PC-3 (cell line): Measurements from ENCODE around the gene C5orf58. TPM values are rescaled to one million over a fixed set of nuclear protein-coding genes. Genes with fewer than 3 reads are reported as not detected.
A peak's percentile ranks its signal among the peaks of the same experiment; 100 is the strongest.

Experiments
- ATAC-seq: fragments of 200-7000 bp; cut with Tn5 transposase; 2 replicates; pipeline ENCODE4 v1.9.1; 2020; ENCODE audit warnings: mild to moderate bottlenecking, moderate library complexity
- BruUV-seq: library from RNA; stranded (reverse); fragments of 400-500 nt; replicated peaks from 2 replicates; lab custom pipeline; 2021; lab: Mats Ljungman, UMichigan
- CTCF ChIA-PET: fragments of 300-600 bp; sonication (Branson Sonifier 250); formaldehyde crosslinking; loops from one replicate; lab custom pipeline; 2022; ENCODE audit warnings: antibody characterized with exemption; lab: Charles Lee
- POLR2A ChIA-PET: fragments of 300-600 bp; sonication (Branson Sonifier 250); formaldehyde crosslinking; loops from one replicate; lab custom pipeline; 2022; ENCODE audit warnings: antibody characterized with exemption; ENCODE audit not compliant: unreplicated experiment; lab: Charles Lee
- DNase-seq: peaks from one replicate; pipeline ENCODE4 v3.0.0-alpha.2; 2015
- H2AFZ ChIP-seq: fragments of 300-600 bp; sonication (generic); 2 replicates; pipeline ENCODE4 v1.6.0; 2016; ENCODE audit warnings: antibody characterized with exemption, low read length
- H3F3A ChIP-seq: fragments of 300-600 bp; sonication (generic); one replicate; pipeline ENCODE4 v1.6.0; 2017; ENCODE audit warnings: antibody characterized with exemption, low read length, control low read depth, mild to moderate bottlenecking; ENCODE audit not compliant: unreplicated experiment
- H3K27ac ChIP-seq: fragments of 300-600 bp; sonication (generic); 2 replicates; pipeline ENCODE4 v1.5.1; 2016; ENCODE audit warnings: mild to moderate bottlenecking, low read length
- H3K27me3 ChIP-seq: fragments of 300-600 bp; sonication (generic); 2 replicates; pipeline ENCODE4 v1.6.1; 2016; ENCODE audit warnings: low read length, mixed read lengths
- H3K36me3 ChIP-seq: fragments of 300-600 bp; sonication (generic); 2 replicates; pipeline ENCODE4 v1.6.1; 2016; ENCODE audit warnings: low read depth, mixed run types, low read length, mixed read lengths
- H3K4me1 ChIP-seq: fragments of 300-600 bp; sonication (generic); 2 replicates; pipeline ENCODE4 v1.5.1; 2016; ENCODE audit warnings: low read length; ENCODE audit not compliant: insufficient read depth
- H3K4me2 ChIP-seq: fragments of 300-600 bp; sonication (generic); 2 replicates; pipeline ENCODE4 v1.6.0; 2016; ENCODE audit warnings: low read length
- H3K4me3 ChIP-seq: fragments of 300-600 bp; sonication (generic); 2 replicates; pipeline ENCODE4 v1.5.1; 2016; ENCODE audit warnings: mild to moderate bottlenecking, low read length, mixed read lengths
- H3K79me2 ChIP-seq: fragments of 300-600 bp; sonication (generic); 2 replicates; pipeline ENCODE4 v1.6.1; 2017; ENCODE audit warnings: low read length, mixed read lengths
- H3K9ac ChIP-seq: fragments of 300-600 bp; sonication (generic); 2 replicates; pipeline ENCODE4 v1.6.0; 2016; ENCODE audit warnings: mild to moderate bottlenecking, low read length
- H3K9me2 ChIP-seq: fragments of 300-600 bp; sonication (generic); replicated peaks from 2 replicates; pipeline ENCODE4 v1.6.1; 2016; ENCODE audit warnings: mixed run types, low read length, mixed read lengths
- H3K9me3 ChIP-seq: fragments of 300-600 bp; sonication (generic); 2 replicates; pipeline ENCODE4 v1.6.1; 2016; ENCODE audit warnings: low read length, mixed read lengths
- H4K20me1 ChIP-seq: fragments of 300-600 bp; sonication (generic); 2 replicates; pipeline ENCODE4 v1.6.1; 2016; ENCODE audit warnings: low read length, mixed read lengths
- EZH2 ChIP-seq: fragments of 300-600 bp; sonication (generic); IDR thresholded peaks from one replicate; pipeline ENCODE4 v1.6.1; 2017; ENCODE audit warnings: antibody characterized with exemption, mild to moderate bottlenecking, low read length; ENCODE audit not compliant: unreplicated experiment
- EZH2phosphoT487 ChIP-seq: fragments of 300-600 bp; sonication (generic); IDR thresholded peaks from 2 replicates; pipeline ENCODE4 v1.6.1; 2018; ENCODE audit warnings: mild to moderate bottlenecking, antibody characterized with exemption, low read length, borderline replicate concordance
- intact Hi-C: fragments of 100-400 bp; cut with micrococcal nuclease; formaldehyde crosslinking; loops from 2 replicates; pipeline ENCODE4 v1.9.0; 2023
- total RNA-seq: library from RNA; depleted of rRNA; stranded (reverse); fragments of >200 nt; gene quantifications from 2 replicates; pipeline ENCODE4 v1.2.3, GENCODE V29; 2014
- TF ChIP-seq, protein P1 (sequence below): fragments of 300-600 bp; sonication (generic); conservative IDR thresholded peaks from 2 replicates; pipeline ENCODE4 v1.5.1; 2017; ENCODE audit warnings: antibody characterized with exemption, low read depth, mild to moderate bottlenecking, low read length

The C5orf58 gene
- total RNA-seq, 1 experiment from 2014 or later, result not detected

DNA sequence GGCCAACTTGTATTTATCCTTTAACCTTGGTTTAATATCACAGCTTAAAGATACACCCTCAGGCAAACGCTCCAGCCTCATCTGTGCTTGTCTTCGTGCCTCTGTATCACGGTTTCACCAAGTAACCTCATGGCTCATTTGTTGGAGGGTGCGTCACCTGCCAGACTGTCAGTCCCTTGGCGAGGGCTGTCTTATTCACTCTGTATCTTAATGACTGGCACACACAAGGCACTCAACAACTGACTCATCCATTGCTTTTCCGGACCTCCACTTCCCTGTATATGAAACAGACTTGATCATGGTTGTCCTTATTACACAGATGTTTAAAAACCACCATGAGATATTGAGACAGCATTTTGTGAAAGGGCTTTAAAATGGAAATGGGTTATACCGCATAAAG is 36.8 kb downstream of the C5orf58 start:
- ChIA-PET POLR2A (no interaction called here), CTCF (no interaction called here)
- H3K9ac ChIP-seq, result no peak overlapping the region
- H3K36me3 ChIP-seq, result no peaks in the 10 kb centered on the region
- H3K27me3 ChIP-seq, result peaks cover 24% of the 10 kb centered on the region
- BruUV-seq, result no TSS peak
- H3K79me2 ChIP-seq, result no peaks in the 10 kb centered on the region
- H3F3A ChIP-seq, result no peaks in the 10 kb centered on the region
- H3K4me3 ChIP-seq, result no peak overlapping the region
- H3K9me2 ChIP-seq, result no peaks in the 10 kb centered on the region
- H3K27ac ChIP-seq, result no peak overlapping the region
- H3K4me1 ChIP-seq, result no peaks in the 10 kb centered on the region
- peak; percentile 51 for DNase-seq
- ATAC-seq, result peak; percentile 32; the same call in 1 of the 2 replicates
- no peaks in the 10 kb centered on the region for H4K20me1 ChIP-seq
- H2AFZ ChIP-seq, result no peak overlapping the region
- H3K4me2 ChIP-seq, result no peak overlapping the region
- H3K9me3 ChIP-seq, result no peaks in the 10 kb centered on the region
- intact Hi-C loops, result no loop called here
- no peak for TF ChIP-seq EZH2
- TF ChIP-seq, protein P1, sequence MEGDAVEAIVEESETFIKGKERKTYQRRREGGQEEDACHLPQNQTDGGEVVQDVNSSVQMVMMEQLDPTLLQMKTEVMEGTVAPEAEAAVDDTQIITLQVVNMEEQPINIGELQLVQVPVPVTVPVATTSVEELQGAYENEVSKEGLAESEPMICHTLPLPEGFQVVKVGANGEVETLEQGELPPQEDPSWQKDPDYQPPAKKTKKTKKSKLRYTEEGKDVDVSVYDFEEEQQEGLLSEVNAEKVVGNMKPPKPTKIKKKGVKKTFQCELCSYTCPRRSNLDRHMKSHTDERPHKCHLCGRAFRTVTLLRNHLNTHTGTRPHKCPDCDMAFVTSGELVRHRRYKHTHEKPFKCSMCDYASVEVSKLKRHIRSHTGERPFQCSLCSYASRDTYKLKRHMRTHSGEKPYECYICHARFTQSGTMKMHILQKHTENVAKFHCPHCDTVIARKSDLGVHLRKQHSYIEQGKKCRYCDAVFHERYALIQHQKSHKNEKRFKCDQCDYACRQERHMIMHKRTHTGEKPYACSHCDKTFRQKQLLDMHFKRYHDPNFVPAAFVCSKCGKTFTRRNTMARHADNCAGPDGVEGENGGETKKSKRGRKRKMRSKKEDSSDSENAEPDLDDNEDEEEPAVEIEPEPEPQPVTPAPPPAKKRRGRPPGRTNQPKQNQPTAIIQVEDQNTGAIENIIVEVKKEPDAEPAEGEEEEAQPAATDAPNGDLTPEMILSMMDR, result no peak
- TF ChIP-seq EZH2phosphoT487, result no peak

DNA sequence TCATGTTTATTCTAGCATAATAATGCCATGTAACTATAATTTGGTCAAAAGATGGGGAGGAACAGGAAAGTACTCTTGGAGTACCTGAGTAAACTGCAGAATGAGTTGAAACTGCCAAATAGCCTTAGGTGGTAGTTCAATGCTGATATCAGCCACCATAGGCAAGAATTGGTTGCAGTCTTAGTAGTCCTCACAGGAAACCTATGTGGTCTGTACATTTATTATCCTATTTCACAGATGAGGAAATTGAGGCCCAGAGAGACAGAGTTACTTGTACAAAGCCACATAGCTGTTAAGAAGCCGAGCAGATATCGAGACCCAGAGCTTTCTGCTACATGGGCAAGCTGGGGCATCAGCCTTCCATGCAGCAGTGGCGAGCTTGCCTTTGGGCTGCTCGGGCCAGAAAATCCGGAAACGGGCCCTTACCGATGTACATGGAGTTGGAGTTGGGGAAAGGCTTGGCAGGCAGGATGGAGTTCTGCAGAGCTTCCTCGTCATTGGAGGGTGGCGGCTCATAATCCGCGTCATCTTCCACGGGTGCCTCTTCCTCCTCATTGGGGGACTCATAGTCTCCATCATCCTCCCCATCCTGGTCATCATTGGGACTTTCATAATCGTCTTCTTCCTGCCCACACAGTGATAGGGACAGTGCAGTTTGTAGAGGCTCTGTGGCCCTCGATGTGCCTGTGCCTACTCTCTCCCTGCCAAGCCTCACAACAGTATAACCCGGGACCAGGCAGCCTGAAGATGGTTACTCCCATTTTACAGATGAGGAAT is 37.7 kb downstream of the C5orf58 start:
- Histone ChIP-seq H3K27me3 (peaks cover 23% of the 10 kb centered on the region), H3K4me2 (no peak overlapping the region), H3K4me3 (no peak overlapping the region), H2AFZ (no peak overlapping the region), H3F3A (no peaks in the 10 kb centered on the region), H4K20me1 (no peaks in the 10 kb centered on the region), H3K36me3 (no peaks in the 10 kb centered on the region), H3K27ac (no peak overlapping the region), H3K9ac (no peak overlapping the region), H3K9me3 (no peaks in the 10 kb centered on the region), H3K79me2 (no peaks in the 10 kb centered on the region), H3K9me2 (no peaks in the 10 kb centered on the region), H3K4me1 (no peaks in the 10 kb centered on the region)
- ATAC-seq, result no peak
- no peak for DNase-seq
- intact Hi-C loops, result no loop called here
- POLR2A ChIA-PET, result no interaction called here
- BruUV-seq, result no TSS peak
- CTCF ChIA-PET, result no interaction called here
- TF ChIP-seq EZH2 (no peak), EZH2phosphoT487 (no peak)
- TF ChIP-seq, protein P1, result no peak

DNA sequence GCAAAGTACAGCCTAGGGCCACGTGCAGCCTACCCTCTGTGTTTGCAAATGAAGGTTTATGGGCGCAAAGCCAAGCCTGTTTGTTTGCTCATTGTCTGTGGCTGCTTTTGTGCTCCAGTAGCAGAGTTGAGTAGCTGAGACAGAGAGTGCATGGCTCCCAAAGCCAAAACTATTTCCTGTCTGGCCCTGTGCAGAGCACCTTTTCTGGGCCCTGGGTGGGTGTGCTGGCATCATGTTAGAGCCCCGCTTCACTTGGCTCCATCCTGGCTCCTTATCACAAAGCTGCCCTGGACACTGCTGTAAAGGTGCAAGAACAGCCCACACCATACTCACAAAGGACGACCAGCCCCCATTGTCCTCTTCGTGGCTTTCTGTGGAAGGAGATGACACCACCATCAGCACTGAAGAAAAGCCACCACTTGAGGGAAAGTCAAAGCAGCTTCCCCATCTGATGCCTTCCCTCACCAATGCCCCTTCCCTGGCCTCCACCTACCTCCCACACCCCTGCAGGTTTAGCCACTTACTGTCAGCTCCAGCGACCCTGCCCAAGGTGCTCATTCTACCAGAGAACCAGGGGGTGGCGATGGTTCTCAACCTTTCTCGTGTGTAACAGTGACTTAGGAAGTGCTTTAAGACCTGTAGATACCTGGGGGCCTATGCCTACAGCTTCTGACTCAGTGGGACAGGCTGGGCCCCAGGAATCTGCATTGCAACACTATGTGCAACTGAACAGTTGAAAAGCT is 41.4 kb downstream of the C5orf58 start:
- BruUV-seq, result no TSS peak
- H3K4me3 ChIP-seq, result no peak overlapping the region
- H3K27ac ChIP-seq, result no peak overlapping the region
- no peak overlapping the region for H3K4me2 ChIP-seq
- POLR2A ChIA-PET, result no interaction called here
- H3K79me2 ChIP-seq, result no peaks in the 10 kb centered on the region
- no peaks in the 10 kb centered on the region for H3K36me3 ChIP-seq
- no peaks in the 10 kb centered on the region for H3F3A ChIP-seq
- no peaks in the 10 kb centered on the region for H3K9me2 ChIP-seq
- CTCF ChIA-PET, result no interaction called here
- intact Hi-C loops, result no loop called here
- no peak for TF ChIP-seq EZH2phosphoT487
- TF ChIP-seq, protein P1, result peak; percentile 32; the same call in 1 of the 2 replicates
- TF ChIP-seq EZH2, result no peak
- no peaks in the 10 kb centered on the region for H4K20me1 ChIP-seq
- H3K9ac ChIP-seq, result no peak overlapping the region
- no peaks in the 10 kb centered on the region for H3K27me3 ChIP-seq
- H3K9me3 ChIP-seq, result no peaks in the 10 kb centered on the region
- H3K4me1 ChIP-seq, result no peaks in the 10 kb centered on the region
- ATAC-seq, result peak; percentile 38; the same call in 1 of the 2 replicates
- H2AFZ ChIP-seq, result no peak overlapping the region
- peak; percentile 25 for DNase-seq
